Brain pericyte (primary cell): Measurements from ENCODE around the gene YTHDC1.

ENCODE experiments used
- DNase-seq: peaks from one replicate; pipeline ENCODE4 v3.0.0-alpha.2; 2012; ENCODE audit warnings: low read depth, low spot score

YTHDC1 gene

DNA sequence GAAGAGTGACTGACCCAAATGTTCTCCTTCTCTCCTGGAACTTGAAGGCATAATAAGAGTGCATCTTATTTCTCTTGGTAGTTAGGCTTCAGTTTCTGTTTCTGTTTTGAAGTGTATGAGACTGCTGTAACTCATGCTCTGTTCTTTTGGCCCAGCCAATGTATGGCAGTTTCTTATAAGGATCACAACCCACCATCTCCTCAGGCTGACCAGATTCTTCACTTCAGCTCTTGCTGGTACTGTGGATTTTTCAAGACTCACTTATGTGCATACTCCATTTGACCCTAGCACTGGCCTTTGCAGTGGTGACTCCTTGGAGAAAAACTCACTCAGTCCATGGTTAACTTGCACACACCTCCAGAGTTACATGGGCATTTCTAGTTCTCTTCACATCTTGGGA is 9.6 kb upstream of the YTHDC1 start:
- no peak for DNase-seq

DNA sequence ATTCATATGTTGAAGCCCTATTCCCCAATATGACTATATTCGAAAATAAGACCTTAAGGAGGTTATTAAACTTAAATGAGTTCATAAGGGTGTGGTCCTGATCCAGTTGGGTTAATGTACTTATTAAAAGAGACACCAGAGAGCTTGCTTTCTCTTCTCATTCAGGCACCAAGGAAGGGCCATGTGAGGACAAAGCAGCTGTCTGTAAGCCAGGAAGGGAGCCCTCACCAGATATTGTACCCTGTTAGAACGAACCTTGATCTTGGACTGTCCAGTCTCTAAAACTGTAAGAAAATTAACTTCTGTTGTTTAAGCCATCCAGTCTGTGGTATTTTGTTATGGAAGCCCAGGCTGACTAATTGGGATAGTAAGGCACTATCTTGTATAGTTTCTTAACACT is 9.1 kb upstream of the YTHDC1 start:
- DNase-seq: no peak

DNA sequence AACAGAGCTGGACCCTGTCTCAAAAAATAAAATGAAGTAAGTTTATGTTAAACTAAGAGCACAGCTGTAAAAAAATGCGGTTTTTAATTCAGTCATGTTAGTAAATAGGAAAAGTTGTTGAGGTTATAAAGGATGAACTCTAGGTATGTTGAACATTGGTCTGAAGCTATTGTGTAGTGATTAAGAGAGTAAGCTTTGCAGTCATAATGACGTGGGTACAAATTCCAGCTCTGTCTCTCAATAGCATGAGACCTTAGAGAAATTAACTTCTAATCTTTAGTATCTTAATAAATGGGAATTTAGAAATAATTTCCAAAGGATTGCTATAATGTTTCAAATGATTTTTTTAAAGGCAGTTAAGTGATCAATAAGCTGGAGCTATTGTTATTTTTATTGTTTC is 2.9 kb upstream of the YTHDC1 start:
- no peak for DNase-seq

DNA sequence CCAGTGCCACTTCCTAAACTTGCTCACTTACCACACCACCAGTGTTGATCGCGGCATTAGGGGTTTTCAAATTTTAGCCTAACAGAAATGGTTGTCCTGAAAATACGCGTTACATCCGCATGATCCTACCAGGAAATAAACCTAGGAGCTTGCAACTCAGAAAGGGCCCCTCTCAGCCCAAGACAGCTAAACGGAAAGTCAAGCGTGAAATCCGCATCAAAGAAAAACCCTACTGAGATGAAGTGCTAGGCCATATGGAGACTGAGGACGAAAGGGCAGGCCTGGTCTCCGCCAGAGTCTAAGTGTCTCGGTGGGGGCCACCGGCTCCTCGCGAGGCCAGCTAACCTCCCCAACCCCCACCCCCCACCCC is 626 bp downstream of the YTHDC1 start:
- no peak for DNase-seq

DNA sequence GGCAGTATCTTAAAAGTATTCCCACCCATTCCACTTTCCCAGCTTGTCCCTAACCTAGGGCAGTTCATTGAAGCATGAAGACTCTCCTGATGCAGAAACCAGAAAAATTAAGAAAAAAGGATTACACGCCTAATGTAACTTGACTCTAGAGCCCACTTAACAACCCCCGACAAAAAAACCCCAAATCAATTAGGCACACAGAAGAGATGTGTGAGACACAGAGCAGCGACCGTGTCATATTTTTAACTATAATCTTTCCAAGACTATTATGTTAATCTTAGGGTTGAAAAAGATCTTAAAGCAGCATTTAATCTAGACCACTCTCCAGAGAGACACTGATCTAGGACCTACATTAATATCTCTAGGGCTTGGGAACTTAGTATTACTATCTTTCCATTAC is 1.3 kb downstream of the YTHDC1 start:
- no peak for DNase-seq

DNA sequence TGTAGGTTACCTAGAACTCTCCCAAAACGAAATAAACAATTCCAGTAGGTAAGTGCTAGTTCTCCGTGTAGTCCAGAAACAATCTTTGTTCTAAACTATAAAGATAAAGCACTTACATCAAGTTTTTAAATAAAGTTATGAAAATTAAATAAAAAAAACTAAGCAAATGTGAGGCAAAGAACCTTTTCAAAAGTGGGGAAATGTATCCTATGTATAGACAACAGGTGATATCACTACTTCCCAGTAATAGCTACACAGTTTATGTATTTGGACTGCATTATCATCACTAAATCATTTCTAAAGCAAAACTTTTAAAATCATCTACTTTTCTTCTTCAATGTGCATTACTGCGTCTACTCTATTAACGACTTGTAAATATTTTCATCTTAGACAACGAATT is 2.0 kb downstream of the YTHDC1 start:
- no peak for DNase-seq

DNA sequence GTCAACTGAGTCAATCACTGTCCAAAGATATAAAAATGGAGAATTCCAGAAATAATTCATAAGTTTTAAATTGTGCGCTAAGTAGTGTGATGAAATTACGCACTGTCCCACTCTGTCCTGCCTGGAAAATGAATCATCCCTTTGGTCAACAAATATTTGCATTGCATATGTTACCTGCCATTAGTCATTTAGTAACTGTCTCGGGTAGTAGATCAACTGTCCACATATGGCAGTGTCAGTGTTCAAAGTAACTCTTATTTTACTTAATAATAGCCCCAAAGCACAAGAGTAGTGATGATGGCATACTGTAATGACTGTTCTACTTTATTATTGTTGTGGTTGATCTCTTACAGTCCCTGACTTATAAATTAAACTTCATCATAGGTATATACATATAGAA is 3.4 kb downstream of the YTHDC1 start:
- DNase-seq: no peak

DNA sequence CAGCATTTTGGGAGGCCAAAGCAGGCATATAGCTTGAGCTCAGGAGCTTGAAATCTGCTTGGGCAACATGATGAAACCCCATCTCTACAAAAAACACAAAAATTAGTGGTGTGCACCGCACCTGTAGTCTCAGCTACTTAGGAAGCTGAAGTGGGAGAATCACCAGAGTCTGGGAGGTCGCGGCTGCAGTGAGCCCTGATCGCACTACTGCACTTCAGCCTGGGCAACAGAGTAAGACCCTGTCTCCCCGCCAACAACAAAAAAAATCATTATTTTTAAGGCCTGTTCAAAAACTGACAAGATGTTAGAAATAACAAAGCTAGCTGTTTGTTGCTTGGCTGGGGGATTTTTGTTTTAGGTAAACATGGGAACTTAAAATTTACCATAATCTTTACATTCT is 5.1 kb downstream of the YTHDC1 start:
- DNase-seq: no peak

DNA sequence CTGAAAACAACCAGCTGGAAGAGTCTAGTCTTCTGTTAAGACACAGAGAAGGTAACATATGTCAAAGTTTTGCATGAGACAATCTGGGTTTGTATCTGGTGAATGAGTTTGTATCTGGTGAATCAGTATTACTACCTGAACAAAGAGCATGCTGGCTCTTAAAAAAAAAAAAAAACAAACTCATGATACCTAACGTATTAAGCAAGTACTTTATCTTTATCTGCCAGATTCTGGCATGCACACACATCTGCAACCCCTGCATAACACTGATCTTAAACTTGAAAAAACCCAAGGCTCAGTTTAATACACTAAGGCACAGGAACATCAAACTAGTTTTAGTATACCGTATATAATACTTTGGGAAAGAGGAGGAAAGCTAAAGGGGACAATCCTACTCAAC is 5.8 kb downstream of the YTHDC1 start:
- DNase-seq: no peak

DNA sequence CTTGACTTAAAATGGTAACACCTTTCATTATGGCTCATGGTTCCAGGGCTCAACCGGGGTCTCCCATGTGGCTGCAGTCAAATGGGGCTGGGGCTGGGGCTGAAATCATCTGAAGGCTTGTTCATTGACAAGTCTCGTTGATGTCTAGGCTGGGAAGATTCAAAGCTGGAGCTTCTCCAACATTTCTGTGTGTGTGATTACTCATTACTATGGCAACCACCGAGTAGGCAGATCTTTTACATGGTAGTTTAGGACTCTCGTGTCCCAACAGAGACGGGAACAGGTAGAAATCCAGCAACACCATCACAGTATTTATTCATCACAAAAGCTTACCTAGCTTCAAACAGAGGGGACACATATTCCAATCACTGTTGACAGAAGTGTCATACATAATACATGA is 7.8 kb downstream of the YTHDC1 start:
- no peak for DNase-seq

DNA sequence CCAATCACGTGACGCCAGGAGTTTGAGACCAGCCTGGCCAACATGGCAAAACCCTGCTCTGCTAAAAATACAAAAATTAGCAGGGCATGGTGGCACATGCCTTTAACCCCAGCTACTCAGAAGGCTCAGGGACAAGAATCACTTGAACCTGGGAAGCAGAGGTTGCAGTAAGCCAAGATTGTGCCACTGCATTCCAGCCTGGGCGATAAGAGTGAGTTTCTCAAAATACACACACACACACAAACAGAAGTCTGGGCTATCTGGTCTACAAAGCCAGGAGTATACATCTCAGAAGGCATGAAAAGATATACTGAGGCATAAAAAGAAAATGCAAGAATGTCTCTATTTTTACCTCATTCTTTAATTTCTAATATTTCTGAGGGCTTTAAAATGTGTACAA is 11.3 kb downstream of the YTHDC1 start:
- no peak for DNase-seq

DNA sequence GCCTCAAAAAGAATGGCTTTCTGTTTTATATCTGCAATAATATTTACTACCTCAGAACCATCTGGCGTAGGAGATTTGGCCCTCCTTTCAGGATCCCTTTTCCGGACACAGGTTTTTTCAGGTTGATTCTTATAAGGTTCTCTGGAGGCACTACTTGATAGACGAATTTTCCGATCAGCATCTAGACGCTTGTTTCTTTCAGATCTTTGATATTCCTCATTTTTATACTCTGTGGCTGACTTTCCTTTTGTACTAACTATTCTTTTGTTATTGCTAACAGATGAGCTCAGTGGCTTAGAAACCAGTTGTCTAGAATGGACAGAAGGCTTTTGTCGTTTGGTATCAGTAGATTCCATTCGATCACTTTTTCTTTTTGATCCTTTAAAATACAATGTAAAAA is 12.4 kb downstream of the YTHDC1 start:
- DNase-seq: no peak

DNA sequence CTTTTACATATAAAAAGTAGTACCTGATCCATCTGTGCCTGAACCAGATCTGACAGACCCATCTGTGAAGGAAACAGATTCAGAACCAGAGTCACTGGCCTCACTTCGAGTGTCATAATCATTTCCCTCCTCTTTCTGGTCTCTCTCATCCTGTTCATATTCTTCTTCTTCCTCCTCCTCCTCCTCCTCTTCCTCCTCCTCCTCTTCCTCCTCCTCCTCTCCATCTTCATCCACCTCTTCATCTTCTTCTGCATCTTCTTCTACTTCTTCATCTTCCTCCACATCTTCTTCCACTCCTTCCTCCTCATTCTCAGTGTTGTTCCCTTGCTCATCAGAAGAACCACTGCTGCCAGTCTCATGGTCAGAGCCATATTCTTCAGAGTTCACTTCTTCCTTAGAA is 12.9 kb downstream of the YTHDC1 start:
- no peak for DNase-seq

DNA sequence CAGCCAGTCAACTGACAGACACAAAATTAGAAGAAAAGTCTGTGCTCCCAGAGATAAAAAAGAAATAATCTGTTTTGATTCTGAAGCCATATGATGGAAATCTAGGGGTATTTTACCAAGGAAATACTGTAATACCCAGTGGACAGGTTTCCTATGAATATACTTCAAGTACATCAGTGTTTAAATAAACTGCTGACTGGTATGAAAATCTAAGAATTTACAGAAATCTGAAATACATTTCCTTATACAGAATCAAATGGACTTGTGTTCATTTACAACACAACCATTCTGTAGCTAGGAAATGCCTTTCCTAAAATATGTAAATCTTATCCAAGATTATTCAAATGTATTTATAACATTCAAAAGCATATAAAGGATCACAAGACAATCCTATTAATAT is 13.4 kb downstream of the YTHDC1 start:
- no peak for DNase-seq

DNA sequence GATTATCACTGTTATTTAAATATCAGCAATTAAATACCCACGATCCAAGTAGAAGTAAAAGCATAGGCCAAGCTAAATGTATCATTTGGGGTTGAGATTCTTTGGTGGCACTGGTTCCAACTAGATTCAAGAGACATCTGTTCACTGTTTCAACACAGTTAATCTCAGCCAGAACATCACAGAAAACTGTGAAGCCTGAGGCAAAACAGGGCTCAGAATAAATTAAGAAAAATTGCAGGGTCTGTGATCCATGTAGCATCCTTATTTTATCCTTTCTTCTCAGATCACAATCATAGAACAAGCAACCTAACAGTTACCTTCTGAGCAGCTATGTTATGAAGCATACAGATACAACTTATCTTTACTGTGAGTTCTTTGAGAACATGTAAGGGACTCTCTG is 23.7 kb downstream of the YTHDC1 start:
- no peak for DNase-seq

DNA sequence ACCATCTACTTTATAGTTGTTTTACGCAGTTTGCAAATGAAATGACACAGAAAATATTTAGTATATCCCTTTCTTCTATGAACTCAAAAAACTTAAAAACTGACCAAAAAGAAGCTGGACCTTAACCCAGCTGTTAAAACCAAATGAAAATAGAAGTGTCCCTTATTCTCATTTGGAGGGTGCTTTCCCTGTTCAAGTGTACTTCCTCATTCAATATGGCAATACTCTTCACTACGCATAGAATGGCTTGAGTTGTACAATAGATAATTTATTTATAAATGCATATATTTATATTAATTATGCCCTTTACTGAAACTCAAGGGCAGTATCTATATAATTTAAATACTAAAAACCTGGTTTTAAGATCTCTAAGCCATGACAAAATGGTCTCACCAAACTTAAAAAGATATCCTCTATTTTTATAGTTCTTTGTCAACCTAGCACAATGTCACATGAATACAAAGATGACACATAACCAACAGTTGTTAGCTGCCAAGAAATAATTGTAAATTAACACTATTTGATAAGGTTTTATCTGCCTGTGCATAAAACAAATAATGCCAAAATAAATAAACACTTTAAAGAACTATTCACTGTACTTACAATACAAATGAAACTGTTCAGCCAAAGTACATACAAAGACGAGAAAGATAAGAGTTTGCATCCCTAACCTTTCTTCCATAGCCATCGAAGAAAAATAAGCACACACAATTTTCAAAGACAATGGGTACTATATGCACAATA is 25.2 kb downstream of the YTHDC1 start:
- DNase-seq: no peak

DNA sequence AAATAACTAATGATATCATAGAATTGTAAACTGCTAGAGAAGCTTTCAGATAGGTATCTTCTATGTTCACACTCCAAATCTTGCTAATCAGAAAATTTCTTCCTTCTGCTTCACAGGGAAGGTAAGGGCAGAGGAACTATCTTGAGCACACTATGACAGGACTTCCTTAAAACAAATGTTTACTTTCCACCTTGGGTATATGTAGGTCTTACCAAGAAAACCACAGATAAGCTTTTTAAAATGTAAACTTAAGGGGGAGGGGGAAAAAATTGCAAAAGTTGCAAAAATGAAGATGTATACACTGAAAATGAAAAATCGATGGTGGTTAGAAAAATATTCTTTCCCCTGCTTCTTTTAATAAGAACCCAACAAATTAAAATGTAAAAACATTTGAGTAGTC is 30.9 kb downstream of the YTHDC1 start:
- DNase-seq: no peak

DNA sequence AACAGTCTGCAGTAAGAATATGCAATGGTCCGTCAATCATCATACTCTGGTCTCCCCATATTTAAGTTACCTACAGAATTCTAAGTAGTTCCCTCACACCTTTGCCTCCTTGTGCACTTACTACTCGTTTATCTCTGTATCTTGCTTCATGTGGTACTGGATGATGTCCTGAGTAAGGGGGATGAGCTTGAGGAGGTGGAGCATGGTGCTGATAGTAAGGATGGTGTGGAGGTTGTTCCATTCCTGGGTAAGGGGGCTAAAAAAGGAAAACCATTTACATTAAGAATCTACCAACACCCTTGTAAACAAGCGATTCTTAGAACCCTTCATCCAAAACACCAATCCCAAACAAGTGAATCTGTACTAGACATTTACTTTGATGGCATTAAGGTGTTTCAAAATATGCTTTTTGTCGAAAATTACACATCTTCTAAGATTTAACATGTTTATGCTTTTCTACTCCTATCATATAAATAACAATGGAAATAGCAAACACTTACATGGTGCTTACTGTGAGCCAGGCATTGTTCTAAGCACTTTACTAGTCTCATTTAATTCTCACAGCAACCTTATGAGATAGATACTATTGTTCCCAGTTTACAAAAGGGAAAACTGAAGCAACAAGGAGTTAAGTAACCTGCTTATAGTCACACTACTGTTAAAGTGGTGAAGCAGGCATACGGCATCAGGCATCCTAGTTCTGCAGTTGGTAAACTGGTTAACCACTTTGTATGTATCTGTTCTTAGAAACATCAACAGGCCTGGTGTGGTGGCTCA is 33.5 kb downstream of the YTHDC1 start:
- no peak for DNase-seq

DNA sequence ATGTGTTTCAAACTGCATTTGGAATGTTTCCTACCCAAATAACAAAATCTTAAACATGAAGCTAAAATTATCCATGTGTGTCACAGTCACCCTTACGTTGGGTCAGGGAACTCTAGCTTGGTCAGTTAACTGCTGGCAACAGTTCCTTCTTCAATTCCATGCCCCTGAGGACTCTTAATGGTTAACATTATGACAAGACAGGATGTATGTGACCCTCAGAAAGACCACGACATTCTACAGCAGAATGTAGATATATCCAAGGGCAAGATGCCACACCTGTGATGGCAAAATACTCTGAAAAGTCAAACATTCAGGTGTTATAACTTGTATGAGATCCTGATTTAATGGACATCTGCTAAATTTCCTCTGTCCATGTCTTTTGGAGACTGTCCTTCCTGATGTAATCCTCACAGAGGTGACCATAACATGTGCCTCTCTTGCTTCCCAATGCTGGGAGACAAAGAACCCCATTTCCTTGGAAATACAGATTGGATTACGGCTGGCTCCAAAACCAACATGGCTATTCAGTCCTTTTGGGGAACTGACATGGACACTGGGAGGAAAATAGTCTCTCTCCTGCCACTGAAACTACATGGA is 39.1 kb downstream of the YTHDC1 start:
- DNase-seq: no peak

DNA sequence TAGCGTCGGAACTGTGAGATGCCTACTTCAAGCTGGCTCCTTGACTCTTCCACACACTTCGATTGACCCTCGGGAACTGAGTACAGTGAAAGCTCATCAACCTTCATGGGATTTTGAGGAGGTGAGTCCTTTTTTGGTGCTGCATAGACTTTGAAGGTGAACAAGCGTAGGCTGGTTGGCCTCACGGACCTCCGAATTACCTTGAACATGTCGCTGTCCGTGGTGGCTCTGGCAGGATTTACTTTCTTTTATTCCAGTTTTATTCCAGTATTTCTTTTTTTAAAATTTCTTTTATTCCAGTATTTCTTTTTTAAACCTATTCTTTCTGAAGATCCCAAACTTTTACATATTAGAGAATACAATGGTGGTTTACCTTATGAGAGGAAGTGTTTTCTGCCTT is 45.2 kb downstream of the YTHDC1 start:
- DNase-seq: no peak

DNA sequence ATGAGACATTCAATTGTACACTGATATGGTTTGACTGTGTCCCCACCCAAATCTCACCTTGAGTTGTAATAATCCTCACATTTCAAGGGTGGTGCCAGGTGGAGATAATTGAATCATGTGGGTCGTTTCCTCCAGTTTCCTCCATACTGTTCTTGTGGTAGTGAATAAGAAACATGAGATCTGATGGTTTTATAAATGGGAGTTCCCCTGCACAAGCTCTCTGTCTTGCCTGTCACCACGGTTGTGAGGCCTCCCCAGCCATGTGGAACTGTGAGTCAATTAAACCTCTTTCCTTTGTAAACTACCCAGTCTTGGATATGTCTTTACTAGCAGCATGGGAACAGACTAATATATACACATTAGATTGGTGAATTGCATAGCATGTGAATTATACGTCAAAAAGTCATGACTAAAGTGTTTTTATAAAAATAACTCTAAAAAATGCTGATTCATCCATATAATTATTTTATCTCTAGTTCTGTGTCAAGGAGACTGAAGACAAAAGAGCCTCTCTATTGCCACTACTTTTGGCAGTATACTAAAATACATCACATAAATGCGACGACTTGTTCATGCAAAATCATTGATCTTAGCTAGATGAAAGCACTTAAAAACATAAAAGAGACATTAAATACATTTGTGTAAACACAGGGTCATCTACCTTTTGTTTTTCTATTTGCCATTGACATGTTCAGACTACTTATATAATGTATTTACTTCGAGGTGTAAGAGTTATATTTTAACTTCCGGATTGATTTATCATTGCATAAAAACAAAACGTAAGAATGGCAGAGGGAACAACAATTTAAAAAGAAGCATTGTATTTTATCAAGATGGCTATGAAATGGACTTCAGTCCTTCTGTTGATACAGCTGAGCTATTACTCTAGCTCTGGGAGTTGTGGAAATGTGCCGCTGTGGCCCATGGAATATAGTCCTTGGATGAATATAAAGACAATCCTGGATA is 50.1 kb downstream of the YTHDC1 start:
- no peak for DNase-seq

DNA sequence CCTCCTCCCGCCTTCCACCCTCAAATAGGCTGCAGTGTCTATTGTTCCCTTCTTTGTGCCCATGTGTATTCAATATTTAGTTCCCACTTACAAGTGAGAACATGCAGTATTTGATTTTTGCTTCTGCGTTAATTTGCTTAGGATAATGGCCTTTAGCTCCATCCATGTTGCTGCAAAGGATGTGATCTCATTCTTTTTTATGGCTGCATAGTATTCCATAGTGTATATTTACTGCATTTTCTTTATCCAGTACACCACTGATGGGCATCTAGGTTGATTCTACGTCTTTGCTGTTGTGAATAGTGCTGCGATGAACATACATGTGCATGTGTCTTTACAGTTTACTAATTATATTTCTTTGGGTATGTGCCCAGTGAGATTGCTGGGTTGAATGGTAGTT is 52.8 kb downstream of the YTHDC1 start:
- DNase-seq: no peak
